Osteoblast (primary cell): ENCODE results near the gene DOK7. TPM values are rescaled to one million over a fixed set of nuclear protein-coding genes. Genes with fewer than 3 reads are reported as not detected.

Experiments used
- DNase-seq: peaks from one replicate; pipeline ENCODE4 v3.0.0; 2011; ENCODE audit warnings: low spot score, mixed read lengths; ENCODE audit not compliant: insufficient read length; ENCODE audit errors: missing footprints
- H2AFZ ChIP-seq: 2 replicates; pipeline ENCODE4 v1.6.0; 2011; ENCODE audit warnings: mild to moderate bottlenecking, low read length
- H3K27ac ChIP-seq: 2 replicates; pipeline ENCODE4 v1.5.1; 2011; ENCODE audit warnings: mild to moderate bottlenecking, low read depth, low read length, moderate library complexity
- H3K27me3 ChIP-seq: 2 replicates; pipeline ENCODE4 v1.6.0; 2012; ENCODE audit warnings: mild to moderate bottlenecking, control low read depth, inconsistent platforms, low read length, moderate library complexity; ENCODE audit not compliant: insufficient read depth
- H3K36me3 ChIP-seq: 2 replicates; pipeline ENCODE4 v1.5.1; 2011; ENCODE audit warnings: mild to moderate bottlenecking, low read length, control low read depth, moderate library complexity; ENCODE audit not compliant: insufficient read depth
- H3K4me1 ChIP-seq: 2 replicates; pipeline ENCODE4 v1.5.1; 2011; ENCODE audit warnings: mild to moderate bottlenecking, low read length, control low read depth, moderate library complexity; ENCODE audit not compliant: insufficient read depth
- H3K4me2 ChIP-seq: 2 replicates; pipeline ENCODE4 v1.6.0; 2011; ENCODE audit warnings: mild to moderate bottlenecking, low read length; ENCODE audit not compliant: insufficient read depth
- H3K4me3 ChIP-seq: fragments of 200-600 bp; sonication (generic); 3 replicates; pipeline ENCODE4 v1.5.1; 2012; ENCODE audit warnings: mild to moderate bottlenecking, low read length, inconsistent platforms; ENCODE audit not compliant: insufficient read depth
- H3K79me2 ChIP-seq: 2 replicates; pipeline ENCODE4 v1.6.0; 2012; ENCODE audit warnings: mild to moderate bottlenecking, low read length, control low read depth, inconsistent platforms; ENCODE audit not compliant: insufficient read depth
- H3K9me3 ChIP-seq: 2 replicates; pipeline ENCODE4 v1.5.1; 2011; ENCODE audit warnings: low read depth, low read length, control low read depth
- H4K20me1 ChIP-seq: 2 replicates; pipeline ENCODE4 v1.6.0; 2012; ENCODE audit warnings: mild to moderate bottlenecking, low read length, control low read depth; ENCODE audit not compliant: insufficient read depth
- CTCF ChIP-seq: IDR thresholded peaks from 2 replicates; pipeline ENCODE4 v1.5.1; 2011; ENCODE audit warnings: mild to moderate bottlenecking, low read depth, low read length, moderate library complexity; ENCODE audit errors: extremely low read depth
- total RNA-seq: library from RNA; depleted of rRNA; stranded (reverse); fragments of >200 nt; gene quantifications from 2 replicates; pipeline ENCODE4 v1.2.3, GENCODE V29; 2012

DOK7 gene
- total RNA-seq, 1 donor: not detected

GRCh38 chr4:3499710-3500109, 36.6 kb downstream of the DOK7 start:
- Histone ChIP-seq H3K27me3 (no peaks in the 10 kb centered on the region), H3K4me2 (no peak overlapping the region), H2AFZ (no peak overlapping the region), H3K36me3 (no peaks in the 10 kb centered on the region), H3K9me3 (no peaks in the 10 kb centered on the region), H4K20me1 (peaks cover 21% of the 10 kb centered on the region), H3K27ac (no peak overlapping the region), H3K4me3 (no peak overlapping the region), H3K79me2 (peaks cover 4% of the 10 kb centered on the region), H3K4me1 (no peaks in the 10 kb centered on the region)
- no peak for TF ChIP-seq CTCF
- no peak for DNase-seq

GRCh38 chr4:3500111-3500510, 37.0 kb downstream of the DOK7 start:
- Histone ChIP-seq H3K27ac (no peak overlapping the region), H4K20me1 (peaks cover 21% of the 10 kb centered on the region), H3K4me3 (no peak overlapping the region), H3K4me1 (no peaks in the 10 kb centered on the region), H3K36me3 (no peaks in the 10 kb centered on the region), H3K4me2 (no peak overlapping the region), H3K27me3 (no peaks in the 10 kb centered on the region), H3K9me3 (no peaks in the 10 kb centered on the region), H2AFZ (no peak overlapping the region), H3K79me2 (peaks cover 7% of the 10 kb centered on the region)
- DNase-seq: no peak
- TF ChIP-seq CTCF: no peak

GRCh38 chr4:3500634-3501101, 37.6 kb downstream of the DOK7 start:
- Histone ChIP-seq H3K27ac (no peak overlapping the region), H3K4me3 (no peak overlapping the region), H2AFZ (no peak overlapping the region), H3K4me1 (no peaks in the 10 kb centered on the region), H3K36me3 (no peaks in the 10 kb centered on the region), H3K27me3 (no peaks in the 10 kb centered on the region), H4K20me1 (peaks cover 22% of the 10 kb centered on the region), H3K4me2 (no peak overlapping the region), H3K79me2 (peaks cover 10% of the 10 kb centered on the region), H3K9me3 (no peaks in the 10 kb centered on the region)
- TF ChIP-seq CTCF: no peak
- no peak for DNase-seq

GRCh38 chr4:3501126-3501824, 38.2 kb downstream of the DOK7 start:
- Histone ChIP-seq H4K20me1 (peaks cover 22% of the 10 kb centered on the region), H3K27ac (no peak overlapping the region), H3K4me2 (no peak overlapping the region), H3K4me3 (no peak overlapping the region), H3K79me2 (peaks cover 10% of the 10 kb centered on the region), H3K4me1 (no peaks in the 10 kb centered on the region), H3K36me3 (no peaks in the 10 kb centered on the region), H3K9me3 (no peaks in the 10 kb centered on the region), H3K27me3 (no peaks in the 10 kb centered on the region), H2AFZ (no peak overlapping the region)
- TF ChIP-seq CTCF: no peak
- no peak for DNase-seq
